ENCODE data around the gene PAPSS1.

Gene PAPSS1

DNA sequence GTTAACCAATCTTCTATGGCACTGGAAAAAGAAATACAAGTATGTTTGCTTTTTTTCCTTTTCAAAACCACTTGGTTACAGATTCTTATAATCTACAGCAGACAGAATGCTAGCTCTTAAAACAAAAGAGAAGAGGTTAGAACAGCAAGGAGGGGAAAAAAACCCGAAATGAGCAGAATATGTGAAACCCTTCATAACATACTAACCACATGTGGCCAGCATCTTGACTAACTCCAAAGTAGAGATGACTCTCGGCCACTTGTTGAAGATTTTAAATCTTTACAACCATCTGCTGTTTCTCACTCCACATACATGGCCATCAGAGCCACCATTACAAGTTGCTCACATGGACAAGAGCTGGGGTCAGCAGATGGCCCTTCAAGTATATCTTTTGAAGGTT, 100.3 kb downstream of the PAPSS1 start:
- no peak for TF ChIP-seq ZFX (IDR thresholded peaks at IDR 0.05; ENCODE audit: borderline replicate concordance)
- TF ChIP-seq, protein P1, sequence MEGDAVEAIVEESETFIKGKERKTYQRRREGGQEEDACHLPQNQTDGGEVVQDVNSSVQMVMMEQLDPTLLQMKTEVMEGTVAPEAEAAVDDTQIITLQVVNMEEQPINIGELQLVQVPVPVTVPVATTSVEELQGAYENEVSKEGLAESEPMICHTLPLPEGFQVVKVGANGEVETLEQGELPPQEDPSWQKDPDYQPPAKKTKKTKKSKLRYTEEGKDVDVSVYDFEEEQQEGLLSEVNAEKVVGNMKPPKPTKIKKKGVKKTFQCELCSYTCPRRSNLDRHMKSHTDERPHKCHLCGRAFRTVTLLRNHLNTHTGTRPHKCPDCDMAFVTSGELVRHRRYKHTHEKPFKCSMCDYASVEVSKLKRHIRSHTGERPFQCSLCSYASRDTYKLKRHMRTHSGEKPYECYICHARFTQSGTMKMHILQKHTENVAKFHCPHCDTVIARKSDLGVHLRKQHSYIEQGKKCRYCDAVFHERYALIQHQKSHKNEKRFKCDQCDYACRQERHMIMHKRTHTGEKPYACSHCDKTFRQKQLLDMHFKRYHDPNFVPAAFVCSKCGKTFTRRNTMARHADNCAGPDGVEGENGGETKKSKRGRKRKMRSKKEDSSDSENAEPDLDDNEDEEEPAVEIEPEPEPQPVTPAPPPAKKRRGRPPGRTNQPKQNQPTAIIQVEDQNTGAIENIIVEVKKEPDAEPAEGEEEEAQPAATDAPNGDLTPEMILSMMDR (IDR thresholded peaks at IDR 0.05) = no peak
- H3K27ac ChIP-seq = no peak overlapping the region

DNA sequence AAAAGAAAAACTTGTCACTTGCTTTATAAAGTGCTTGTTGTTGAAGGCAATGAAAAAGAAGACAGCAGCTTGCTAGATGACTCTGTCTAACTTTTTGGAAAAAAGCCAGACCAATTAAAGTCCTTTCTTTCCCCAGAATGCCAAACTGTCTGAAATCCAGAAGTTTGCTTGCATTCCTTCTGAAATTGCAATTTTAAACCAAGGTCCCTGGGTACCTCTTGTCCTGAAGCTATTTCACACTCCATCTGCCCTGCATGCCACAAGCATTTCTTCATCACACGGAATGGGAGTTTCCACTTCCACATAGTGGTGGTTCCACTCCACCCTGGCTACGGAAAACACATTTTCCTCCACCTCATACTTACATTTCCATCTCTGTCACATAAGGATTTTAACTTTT, 101.0 kb downstream of the PAPSS1 start:
- TF ChIP-seq ZFX (IDR thresholded peaks at IDR 0.05; ENCODE audit: borderline replicate concordance) = no peak
- TF ChIP-seq, protein P1 (IDR thresholded peaks at IDR 0.05) = no peak
- 0 out of 2 replicates have a peak overlapping the region, but pooled peaks have one; percentile 13 for H3K27ac ChIP-seq

- H3K27ac ChIP-seq = 0 out of 2 replicates have a peak overlapping the region, but pooled peaks have one; percentile 13
- TF ChIP-seq, protein P1 (IDR thresholded peaks at IDR 0.05) = no peak
- TF ChIP-seq ZFX (IDR thresholded peaks at IDR 0.05; ENCODE audit: borderline replicate concordance) = no peak
Observed at GRCh38 chr4:107618656-107619055, 101.4 kb downstream of the PAPSS1 start.

DNA sequence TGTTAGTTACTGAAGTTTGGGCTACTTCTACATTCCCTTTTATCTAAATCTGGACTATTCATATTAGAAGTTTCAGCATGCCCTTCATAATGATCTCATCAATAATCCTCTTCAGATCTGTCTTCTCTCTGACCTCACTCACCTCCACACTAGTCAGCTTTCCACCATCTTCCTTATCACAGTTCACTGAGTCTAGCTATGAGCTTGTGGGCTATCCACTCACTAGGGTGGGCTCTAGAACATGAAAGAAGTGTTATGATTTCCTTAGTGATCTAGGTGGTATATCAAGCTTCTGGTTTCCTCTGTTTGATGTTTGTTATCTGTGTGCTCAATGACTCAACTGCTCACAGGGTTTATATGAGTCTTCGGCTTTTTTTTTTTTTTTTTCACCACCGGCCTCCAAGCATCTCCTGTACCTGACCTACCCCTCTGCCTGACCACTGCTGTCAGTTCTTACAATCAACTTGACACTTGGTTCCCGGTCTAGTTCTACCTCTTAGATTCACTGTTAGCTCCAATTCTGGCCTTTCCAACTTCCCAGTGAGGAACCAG, 103.1 kb downstream of the PAPSS1 start:
- TF ChIP-seq, protein P1 (IDR thresholded peaks at IDR 0.05) = no peak
- TF ChIP-seq ZFX (IDR thresholded peaks at IDR 0.05; ENCODE audit: borderline replicate concordance) = no peak
- H3K27ac ChIP-seq = no peak overlapping the region

- TF ChIP-seq, protein P1 (IDR thresholded peaks at IDR 0.05) = no peak
- no peak for TF ChIP-seq ZFX (IDR thresholded peaks at IDR 0.05; ENCODE audit: borderline replicate concordance)
- H3K27ac ChIP-seq = no peak overlapping the region
Observed at GRCh38 chr4:107615809-107616208, 104.2 kb downstream of the PAPSS1 start.

DNA sequence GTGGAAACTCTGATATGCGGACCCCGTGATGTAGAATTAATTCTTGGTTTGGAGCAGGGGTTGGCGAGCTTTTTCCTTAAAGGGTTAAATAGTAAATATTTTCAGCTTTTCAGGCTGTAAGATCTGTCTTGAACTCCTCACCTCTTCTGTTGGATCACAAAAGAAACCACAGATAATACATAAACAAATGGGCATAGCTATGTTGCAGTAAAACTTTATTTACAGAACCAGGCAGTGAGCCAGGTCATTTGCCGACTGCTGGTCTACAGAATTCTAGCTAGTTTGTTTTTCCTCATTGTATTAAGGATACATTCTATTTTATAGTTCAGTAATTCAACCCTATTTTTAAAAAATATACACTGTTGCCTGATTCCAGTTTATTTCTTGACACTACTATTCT, 116.6 kb downstream of the PAPSS1 start:
- H3K27ac ChIP-seq = no peak overlapping the region
- TF ChIP-seq, protein P1 (IDR thresholded peaks at IDR 0.05) = no peak
- no peak for TF ChIP-seq ZFX (IDR thresholded peaks at IDR 0.05; ENCODE audit: borderline replicate concordance)

GRCh38 chr4:107600983-107601382, 119.1 kb downstream of the PAPSS1 start:
- TF ChIP-seq, protein P1 (IDR thresholded peaks at IDR 0.05) = no peak
- no peak for TF ChIP-seq ZFX (IDR thresholded peaks at IDR 0.05; ENCODE audit: borderline replicate concordance)
- H3K27ac ChIP-seq = no peak overlapping the region
